HepG2 (cell line): Measurements from ENCODE around the gene NOL11. TPM values are rescaled to one million over a fixed set of nuclear protein-coding genes. Genes with fewer than 3 reads are reported as not detected.
"Not testable (repeated sequence)": the region's sequence is repeated elsewhere in the genome, so short reads cannot be mapped to it uniquely, and the experiment has no call there.

Source experiments
- EEA1 ChIP-seq: sonication (generic); formaldehyde crosslinking; IDR thresholded peaks from 2 replicates; pipeline ENCODE4 v1.5.1; 2020; ENCODE audit warnings: mild to moderate bottlenecking, missing genetic modification reagents, borderline replicate concordance
- HNF4G ChIP-seq, 2 experiments: sonication (generic) in 1 of 2; formaldehyde crosslinking in 1 of 2; IDR thresholded peaks; 2 replicates each; pipeline versions ENCODE4 v1.4.0 to v1.6.1; 2011 to 2020; ENCODE audit warnings: borderline replicate concordance in 2 of 2, low read depth in 2 of 2, mild to moderate bottlenecking in 2 of 2, low read length in 1 of 2, missing genetic modification reagents in 1 of 2, moderate library complexity in 1 of 2
- NONO ChIP-seq, 2 experiments: fragments of 450-650 bp in 1 of 2; sonication (generic) in 1 of 2; formaldehyde crosslinking in 1 of 2; IDR thresholded peaks in 1 of 2; conservative IDR thresholded peaks in 1 of 2; 2 replicates each; pipeline versions ENCODE4 v1.6.1 to v1.8.0; 2017 to 2022; ENCODE audit warnings: mild to moderate bottlenecking in 1 of 2, missing genetic modification reagents in 1 of 2, moderate library complexity in 1 of 2
- NR0B2 ChIP-seq: sonication (generic); formaldehyde crosslinking; IDR thresholded peaks from 2 replicates; pipeline ENCODE4 v1.4.0; 2020; ENCODE audit warnings: mild to moderate bottlenecking, missing genetic modification reagents
- PITX1 ChIP-seq: sonication (generic); formaldehyde crosslinking; IDR thresholded peaks from 2 replicates; pipeline ENCODE4 v1.5.1; 2020; ENCODE audit warnings: mild to moderate bottlenecking, missing genetic modification reagents
- SP4 ChIP-seq: sonication (generic); formaldehyde crosslinking; IDR thresholded peaks from 2 replicates; pipeline ENCODE4 v1.8.1; 2023; ENCODE audit warnings: mild to moderate bottlenecking, missing genetic modification reagents
- ZBTB34 ChIP-seq: sonication (generic); formaldehyde crosslinking; IDR thresholded peaks from 2 replicates; pipeline ENCODE4 v1.8.0; 2022; ENCODE audit warnings: mild to moderate bottlenecking, missing genetic modification reagents
- ZNF256 ChIP-seq: sonication (generic); formaldehyde crosslinking; conservative IDR thresholded peaks from 2 replicates; pipeline ENCODE4 v1.4.0; 2020; ENCODE audit warnings: missing genetic modification reagents
- ZNF543 ChIP-seq: sonication (generic); formaldehyde crosslinking; IDR thresholded peaks from 2 replicates; pipeline ENCODE4 v1.4.0; 2020; ENCODE audit warnings: mild to moderate bottlenecking, missing genetic modification reagents
- polyA plus RNA-seq, 8 experiments: library from polyadenylated mRNA; depleted of rRNA in 3 of 8; stranded (reverse) in 7 of 8; unstranded in 1 of 8; fragments of >200 nt; fragmentation: Illumina TruSeq in 4 of 8; extraction: Trizol in 4 of 8; gene quantifications; 2 replicates each; pipeline versions ENCODE4 v1.2.1 to v1.2.3, GENCODE V29; 2011 to 2016; ENCODE audit warnings: low read depth in 4 of 8, missing spikeins in 1 of 8, mixed read lengths in 1 of 8; ENCODE audit not compliant: insufficient read depth in 1 of 8
- total RNA-seq, 5 experiments: library from RNA; depleted of rRNA; stranded (reverse); fragments of >200 nt; fragmentation: Illumina TruSeq; extraction: Trizol; gene quantifications; 2 replicates each; pipeline ENCODE4 v1.2.3, GENCODE V29; 2016; ENCODE audit warnings: low read depth in 1 of 5
- TF ChIP-seq, protein P1 (sequence below): sonication (generic); formaldehyde crosslinking; IDR thresholded peaks from 2 replicates; pipeline ENCODE4 v1.9.0; 2022; ENCODE audit warnings: missing genetic modification reagents, mild to moderate bottlenecking, borderline replicate concordance
- TF ChIP-seq, protein P2 (sequence below): sonication (generic); formaldehyde crosslinking; IDR thresholded peaks from 2 replicates; pipeline ENCODE4 v1.5.1; 2020; ENCODE audit warnings: mild to moderate bottlenecking, moderate library complexity, missing genetic modification reagents
- TF ChIP-seq, protein P3 (sequence below): IDR thresholded peaks from 2 replicates; pipeline ENCODE4 v1.4.0; 2020; ENCODE audit warnings: mild to moderate bottlenecking, missing genetic modification reagents

The NOL11 gene
- total and polyA plus RNA-seq, 2 of the 13 experiments (the other 11 are each of a cell fraction or from before 2014, with no cell fraction given): 45.8 to 124 TPM

DNA sequence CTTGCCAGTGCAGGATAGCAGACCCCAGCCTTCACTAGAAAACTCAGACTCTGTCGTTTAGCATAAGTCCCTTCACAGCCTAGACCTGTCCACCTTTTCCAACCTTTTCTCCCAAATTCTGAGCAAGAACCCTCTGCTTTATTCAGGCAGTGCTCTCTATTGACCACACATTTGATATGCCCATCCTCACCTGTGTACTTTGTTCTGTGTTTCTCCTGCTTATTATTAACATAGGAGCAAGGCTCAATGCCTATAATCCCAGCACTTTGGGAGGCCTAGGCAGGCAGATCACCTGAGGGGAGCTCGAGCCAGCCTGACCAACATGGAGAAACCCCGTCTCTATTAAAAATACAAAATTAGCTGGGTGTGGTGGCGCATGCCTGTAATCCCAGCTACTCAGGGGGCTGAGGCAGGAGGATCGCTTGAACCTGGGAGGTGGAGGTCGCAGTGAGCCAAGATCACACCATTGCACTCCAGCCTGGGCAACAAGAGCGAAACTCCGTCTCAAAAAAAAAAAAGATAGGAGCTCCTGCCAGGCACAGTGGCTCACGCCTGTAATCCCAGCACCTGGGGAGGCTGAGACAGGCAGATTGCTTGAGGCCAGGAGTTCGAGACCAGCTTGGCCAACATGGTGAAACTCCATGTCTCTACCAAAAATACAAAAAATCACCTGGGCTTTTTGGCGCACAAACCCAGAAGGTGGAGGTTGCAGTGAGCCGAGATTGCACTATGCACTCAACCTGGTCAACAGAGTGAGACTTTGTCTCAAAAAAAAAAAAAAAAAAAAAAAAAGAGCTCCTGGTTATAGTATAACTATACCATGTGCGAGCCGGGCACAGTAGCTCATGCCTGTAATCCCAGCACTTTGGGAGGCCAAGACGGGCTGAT, 9.7 kb downstream of the NOL11 start (continued):
- TF ChIP-seq ZBTB34: peak; percentile 58; the same call in 1 of the 2 replicates
- TF ChIP-seq SP4 (CRISPR knock-in tag): peak; percentile 26; the same call in 1 of the 2 replicates
- TF ChIP-seq, protein P1, sequence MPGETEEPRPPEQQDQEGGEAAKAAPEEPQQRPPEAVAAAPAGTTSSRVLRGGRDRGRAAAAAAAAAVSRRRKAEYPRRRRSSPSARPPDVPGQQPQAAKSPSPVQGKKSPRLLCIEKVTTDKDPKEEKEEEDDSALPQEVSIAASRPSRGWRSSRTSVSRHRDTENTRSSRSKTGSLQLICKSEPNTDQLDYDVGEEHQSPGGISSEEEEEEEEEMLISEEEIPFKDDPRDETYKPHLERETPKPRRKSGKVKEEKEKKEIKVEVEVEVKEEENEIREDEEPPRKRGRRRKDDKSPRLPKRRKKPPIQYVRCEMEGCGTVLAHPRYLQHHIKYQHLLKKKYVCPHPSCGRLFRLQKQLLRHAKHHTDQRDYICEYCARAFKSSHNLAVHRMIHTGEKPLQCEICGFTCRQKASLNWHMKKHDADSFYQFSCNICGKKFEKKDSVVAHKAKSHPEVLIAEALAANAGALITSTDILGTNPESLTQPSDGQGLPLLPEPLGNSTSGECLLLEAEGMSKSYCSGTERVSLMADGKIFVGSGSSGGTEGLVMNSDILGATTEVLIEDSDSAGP: peak; percentile 25; the same call in 1 of the 2 replicates
- TF ChIP-seq NR0B2 (CRISPR knock-in tag): peak; percentile 72; the same call in 1 of the 2 replicates
- TF ChIP-seq HNF4G (IDR thresholded peaks at IDR 0.05; ENCODE audit: borderline replicate concordance, low read depth, low read length): peak; percentile 61; the same call in 1 of the 2 replicates
- not testable (repeated sequence) for TF ChIP-seq HNF4G (CRISPR knock-in tag; IDR thresholded peaks at IDR 0.05; ENCODE audit: borderline replicate concordance, low read depth); NONO (IDR thresholded peaks at IDR 0.05)
- TF ChIP-seq, protein P2, sequence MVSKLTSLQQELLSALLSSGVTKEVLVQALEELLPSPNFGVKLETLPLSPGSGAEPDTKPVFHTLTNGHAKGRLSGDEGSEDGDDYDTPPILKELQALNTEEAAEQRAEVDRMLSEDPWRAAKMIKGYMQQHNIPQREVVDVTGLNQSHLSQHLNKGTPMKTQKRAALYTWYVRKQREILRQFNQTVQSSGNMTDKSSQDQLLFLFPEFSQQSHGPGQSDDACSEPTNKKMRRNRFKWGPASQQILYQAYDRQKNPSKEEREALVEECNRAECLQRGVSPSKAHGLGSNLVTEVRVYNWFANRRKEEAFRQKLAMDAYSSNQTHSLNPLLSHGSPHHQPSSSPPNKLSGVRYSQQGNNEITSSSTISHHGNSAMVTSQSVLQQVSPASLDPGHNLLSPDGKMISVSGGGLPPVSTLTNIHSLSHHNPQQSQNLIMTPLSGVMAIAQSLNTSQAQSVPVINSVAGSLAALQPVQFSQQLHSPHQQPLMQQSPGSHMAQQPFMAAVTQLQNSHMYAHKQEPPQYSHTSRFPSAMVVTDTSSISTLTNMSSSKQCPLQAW (CRISPR knock-in tag): peak; percentile 75
- TF ChIP-seq, protein P3, sequence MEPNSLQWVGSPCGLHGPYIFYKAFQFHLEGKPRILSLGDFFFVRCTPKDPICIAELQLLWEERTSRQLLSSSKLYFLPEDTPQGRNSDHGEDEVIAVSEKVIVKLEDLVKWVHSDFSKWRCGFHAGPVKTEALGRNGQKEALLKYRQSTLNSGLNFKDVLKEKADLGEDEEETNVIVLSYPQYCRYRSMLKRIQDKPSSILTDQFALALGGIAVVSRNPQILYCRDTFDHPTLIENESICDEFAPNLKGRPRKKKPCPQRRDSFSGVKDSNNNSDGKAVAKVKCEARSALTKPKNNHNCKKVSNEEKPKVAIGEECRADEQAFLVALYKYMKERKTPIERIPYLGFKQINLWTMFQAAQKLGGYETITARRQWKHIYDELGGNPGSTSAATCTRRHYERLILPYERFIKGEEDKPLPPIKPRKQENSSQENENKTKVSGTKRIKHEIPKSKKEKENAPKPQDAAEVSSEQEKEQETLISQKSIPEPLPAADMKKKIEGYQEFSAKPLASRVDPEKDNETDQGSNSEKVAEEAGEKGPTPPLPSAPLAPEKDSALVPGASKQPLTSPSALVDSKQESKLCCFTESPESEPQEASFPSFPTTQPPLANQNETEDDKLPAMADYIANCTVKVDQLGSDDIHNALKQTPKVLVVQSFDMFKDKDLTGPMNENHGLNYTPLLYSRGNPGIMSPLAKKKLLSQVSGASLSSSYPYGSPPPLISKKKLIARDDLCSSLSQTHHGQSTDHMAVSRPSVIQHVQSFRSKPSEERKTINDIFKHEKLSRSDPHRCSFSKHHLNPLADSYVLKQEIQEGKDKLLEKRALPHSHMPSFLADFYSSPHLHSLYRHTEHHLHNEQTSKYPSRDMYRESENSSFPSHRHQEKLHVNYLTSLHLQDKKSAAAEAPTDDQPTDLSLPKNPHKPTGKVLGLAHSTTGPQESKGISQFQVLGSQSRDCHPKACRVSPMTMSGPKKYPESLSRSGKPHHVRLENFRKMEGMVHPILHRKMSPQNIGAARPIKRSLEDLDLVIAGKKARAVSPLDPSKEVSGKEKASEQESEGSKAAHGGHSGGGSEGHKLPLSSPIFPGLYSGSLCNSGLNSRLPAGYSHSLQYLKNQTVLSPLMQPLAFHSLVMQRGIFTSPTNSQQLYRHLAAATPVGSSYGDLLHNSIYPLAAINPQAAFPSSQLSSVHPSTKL (CRISPR knock-in tag): peak; percentile 55
- TF ChIP-seq EEA1: 0 out of 2 replicates have a peak, but pooled peaks have one; percentile 69
- TF ChIP-seq PITX1 (CRISPR knock-in tag): peak; percentile 69
- TF ChIP-seq NONO (CRISPR knock-in tag; conservative IDR thresholded peaks at IDR 0.05): 0 out of 2 replicates have a peak, but pooled peaks have one; percentile 18
- peak; percentile 76; the same call in 1 of the 2 replicates for TF ChIP-seq ZNF543 (CRISPR knock-in tag)
- 0 out of 2 replicates have a peak, but pooled peaks have one; percentile 32 for TF ChIP-seq ZNF256 (CRISPR knock-in tag)
